Psoas muscle (tissue), 8 donors: ENCODE measurements around the gene TRRAP. TPM values are rescaled to one million over a fixed set of nuclear protein-coding genes. Genes with fewer than 3 reads are reported as not detected.

ENCODE experiments used
- ATAC-seq, 4 donors: fragments of 200-7000 bp; cut with Tn5 transposase; one replicate each; pipeline ENCODE4 v1.9.1; 2020; ENCODE audit warnings: moderate library complexity in 3 of 4, mild to moderate bottlenecking in 2 of 4
- DNase-seq, 2 donors: peaks; one replicate each; pipeline ENCODE4 v3.0.0-alpha.2; 2020
- H3K27ac ChIP-seq: fragments of 200-600 bp; one replicate; pipeline ENCODE4 v1.8.0; 2022
- H3K27me3 ChIP-seq, 3 donors: fragments of 200-600 bp in 1 of 3; one replicate each; pipeline versions ENCODE4 v1.6.1 to v1.8.0; 2013 to 2022; ENCODE audit warnings: low read length in 2 of 3, mild to moderate bottlenecking in 2 of 3, moderate library complexity in 1 of 3; ENCODE audit not compliant: insufficient read depth in 3 of 3
- H3K36me3 ChIP-seq, 2 donors: fragments of 200-600 bp in 1 of 2; one replicate each; pipeline versions ENCODE4 v1.6.1 to v1.8.0; 2013 to 2022; ENCODE audit warnings: low read depth in 1 of 2, mild to moderate bottlenecking in 1 of 2, moderate library complexity in 1 of 2; ENCODE audit not compliant: insufficient read depth in 1 of 2
- H3K4me1 ChIP-seq: fragments of 200-600 bp; one replicate; pipeline ENCODE4 v1.8.0; 2022
- H3K4me3 ChIP-seq: fragments of 200-600 bp; one replicate; pipeline ENCODE4 v1.8.0; 2022; ENCODE audit warnings: mild to moderate bottlenecking
- H3K9me3 ChIP-seq: fragments of 200-600 bp; one replicate; pipeline ENCODE4 v1.8.0; 2022
- CTCF ChIP-seq: fragments of 200-600 bp; IDR thresholded peaks from one replicate; pipeline ENCODE4 v1.8.0; 2022; ENCODE audit warnings: antibody characterized with exemption
- WGBS, 3 donors: extraction: QIAGEN DNeasy Blood & Tissue Kit; methylation state at CpG; one replicate each; pipeline versions ENCODE4 v1.1.6 to v1.1.7; 2013; 5-methylcytosine and 5-hydroxymethylcytosine counted together
- intact Hi-C, 2 donors: fragments of 100-400 bp; cut with DNase I; formaldehyde crosslinking; loops; one replicate each; pipeline versions ENCODE4 v1.11.0 to v1.14.2; 2022
- polyA plus RNA-seq, 3 donors: library from polyadenylated mRNA; stranded (reverse); fragments of 200-250 nt; gene quantifications; one replicate each; pipeline ENCODE4 v1.2.3, GENCODE V29; 2013
- total RNA-seq, 4 donors: library from RNA; stranded (reverse); fragmentation: NEBNext Ultra II Directional in 2 of 4; extraction: Animal tissue kit (Norgen Biotek cat#: 25700) in 2 of 4; gene quantifications; one replicate each; pipeline versions ENCODE4 v1.2.1 to v1.2.4, GENCODE V29; 2021 to 2023
- donor health status: healthy with polysubstance abuse.
- donor health status: DM: no; HTN: no; CAD: no; lungs with moderate emphysema.
- donor health status: Bipolar disorder and iron deficiency.
- donor health status: healthy.
- donor health status: DM: yes; HTN: yes; CAD: no.
- donor health status: DM: no; HTN: no; CAD: no.
- donor health status: DM: no; HTN: no; CAD: no.
- donor health status: DM: yes; HTN: yes; CAD: no.

Gene TRRAP
- total and polyA plus RNA-seq, 7 donors: 3.8 to 21.3 (median 13.3) TPM

GRCh38 chr7:99036546-99037111, 158.3 kb downstream of the TRRAP start:
- intact Hi-C loops: no loop called here
- Histone ChIP-seq H3K27ac (no peak overlapping the region), H3K4me1 (no peaks in the 10 kb centered on the region), H3K27me3 (no peaks in the 10 kb centered on the region), H3K4me3 (no peak overlapping the region), H3K36me3 (peaks cover 13 to 99% of the 10 kb centered on the region in 2 donors), H3K9me3 (no peaks in the 10 kb centered on the region)
- peak; percentile 29 for TF ChIP-seq CTCF
- WGBS, 3 donors: 62 to 76% (median 63%) methylated on average over 11 of the region's 11 CpGs
- peak in 1 of 2 donors; percentile 50 for DNase-seq
- peak in 3 of 4 donors; percentile 27 to 39 (median 27) for ATAC-seq

- Histone ChIP-seq H3K4me1 (no peaks in the 10 kb centered on the region), H3K27ac (no peak overlapping the region), H3K36me3 (peaks cover 9 to 98% of the 10 kb centered on the region in 2 donors), H3K27me3 (no peaks in the 10 kb centered on the region), H3K9me3 (no peaks in the 10 kb centered on the region), H3K4me3 (no peak overlapping the region)
- ATAC-seq (no peak), DNase-seq (no peak)
- WGBS, 3 donors: 92 to 96% (median 93%) methylated on average over 16 of the region's 16 CpGs
- intact Hi-C loops: no loop called here
- no peak for TF ChIP-seq CTCF
Measured at GRCh38 chr7:99037327-99037940, 159.1 kb downstream of the TRRAP start.

- peaks cover 9 to 94% of the 10 kb centered on the region in 2 donors for H3K36me3 ChIP-seq
- WGBS, 3 donors: 91 to 92% (median 91%) methylated on average over 25 of the region's 25 CpGs
- intact Hi-C loops: no loop called here
Measured at GRCh38 chr7:99038086-99038855, 159.9 kb downstream of the TRRAP start.

GRCh38 chr7:99039384-99039891, 161.1 kb downstream of the TRRAP start:
- ATAC-seq: no peak
- Histone ChIP-seq H3K9me3 (no peaks in the 10 kb centered on the region), H3K4me3 (no peak overlapping the region), H3K36me3 (peaks cover 9 to 94% of the 10 kb centered on the region in 2 donors), H3K27me3 (no peaks in the 10 kb centered on the region), H3K27ac (no peak overlapping the region), H3K4me1 (no peaks in the 10 kb centered on the region)
- 75 to 84% (median 76%) methylated on average over 8 of the region's 8 CpGs for WGBS, 3 donors
- no peak for DNase-seq
- intact Hi-C loops: no loop called here
- no peak for TF ChIP-seq CTCF

More at GRCh38 chr7:99038086-99038855, 159.9 kb downstream of the TRRAP start:
- DNase-seq (no peak), ATAC-seq (no peak)
- no peaks in the 10 kb centered on the region for H3K27me3 ChIP-seq
- H3K4me3 ChIP-seq: no peak overlapping the region
- no peaks in the 10 kb centered on the region for H3K9me3 ChIP-seq
- no peak for TF ChIP-seq CTCF
- no peaks in the 10 kb centered on the region for H3K4me1 ChIP-seq
- no peak overlapping the region for H3K27ac ChIP-seq
